Measurements from ENCODE around the gene GRSF1.

The GRSF1 gene

GRCh38 chr4:70868778-70869177 is 29.1 kb upstream of the GRSF1 start:
- Histone ChIP-seq H3K4me3 (ENCODE audit: low read length) (no peak overlapping the region), H3F3A (ENCODE audit: control insufficient read depth, insufficient read depth) (peaks cover 5% of the 10 kb centered on the region; the same call in 1 of the 2 replicates), H3K9me2 (replicated peaks; ENCODE audit: control insufficient read depth, low read length) (no peaks in the 10 kb centered on the region), H3K36me3 (ENCODE audit: control insufficient read depth, low read length) (no peaks in the 10 kb centered on the region), H3K79me2 (ENCODE audit: control insufficient read depth, low read length) (no peaks in the 10 kb centered on the region), H3K4me1 (ENCODE audit: control insufficient read depth, low read length) (peaks cover 27% of the 10 kb centered on the region), H3K9me3 (ENCODE audit: control insufficient read depth, insufficient read depth, low read length) (no peaks in the 10 kb centered on the region), H3K27me3 (ENCODE audit: control insufficient read depth, low read length) (no peaks in the 10 kb centered on the region), H4K20me1 (ENCODE audit: control insufficient read depth, insufficient read depth, low read depth, low read length) (no peaks in the 10 kb centered on the region), H3K27ac (ENCODE audit: low read depth, low read length) (no peak overlapping the region), H3K4me2 (ENCODE audit: low read length) (no peak overlapping the region)
- no peak for TF ChIP-seq CTCF (IDR thresholded peaks at IDR 0.05; ENCODE audit: low read depth, low read length, poor library complexity, severe bottlenecking)
- TF ChIP-seq EZH2phosphoT487 (IDR thresholded peaks at IDR 0.05; ENCODE audit: borderline replicate concordance, low read length): no peak

GRCh38 chr4:70863099-70863790 is 23.6 kb upstream of the GRSF1 start:
- Histone ChIP-seq H3K79me2 (ENCODE audit: control insufficient read depth, low read length) (no peaks in the 10 kb centered on the region), H3K9me3 (ENCODE audit: control insufficient read depth, insufficient read depth, low read length) (no peaks in the 10 kb centered on the region), H3K9me2 (replicated peaks; ENCODE audit: control insufficient read depth, low read length) (no peaks in the 10 kb centered on the region), H4K20me1 (ENCODE audit: control insufficient read depth, insufficient read depth, low read depth, low read length) (no peaks in the 10 kb centered on the region), H3K4me1 (ENCODE audit: control insufficient read depth, low read length) (peaks cover 23% of the 10 kb centered on the region), H3K4me2 (ENCODE audit: low read length) (no peak overlapping the region), H3K36me3 (ENCODE audit: control insufficient read depth, low read length) (no peaks in the 10 kb centered on the region), H3K4me3 (ENCODE audit: low read length) (no peak overlapping the region), H3F3A (ENCODE audit: control insufficient read depth, insufficient read depth) (0 out of 2 replicates have a peak, but pooled peaks cover 3% of the 10 kb centered on the region), H3K27ac (ENCODE audit: low read depth, low read length) (no peak overlapping the region), H3K27me3 (ENCODE audit: control insufficient read depth, low read length) (no peaks in the 10 kb centered on the region)
- TF ChIP-seq EZH2phosphoT487 (IDR thresholded peaks at IDR 0.05; ENCODE audit: borderline replicate concordance, low read length): no peak
- no peak for TF ChIP-seq CTCF (IDR thresholded peaks at IDR 0.05; ENCODE audit: low read depth, low read length, poor library complexity, severe bottlenecking)

- Histone ChIP-seq H3K9me2 (replicated peaks; ENCODE audit: control insufficient read depth, low read length) (no peaks in the 10 kb centered on the region), H3K36me3 (ENCODE audit: control insufficient read depth, low read length) (no peaks in the 10 kb centered on the region), H3K4me2 (ENCODE audit: low read length) (no peak overlapping the region), H3K79me2 (ENCODE audit: control insufficient read depth, low read length) (no peaks in the 10 kb centered on the region), H3F3A (ENCODE audit: control insufficient read depth, insufficient read depth) (no peaks in the 10 kb centered on the region), H4K20me1 (ENCODE audit: control insufficient read depth, insufficient read depth, low read depth, low read length) (no peaks in the 10 kb centered on the region), H3K9me3 (ENCODE audit: control insufficient read depth, insufficient read depth, low read length) (no peaks in the 10 kb centered on the region), H3K27ac (ENCODE audit: low read depth, low read length) (no peak overlapping the region), H3K4me1 (ENCODE audit: control insufficient read depth, low read length) (peaks cover 20% of the 10 kb centered on the region), H3K4me3 (ENCODE audit: low read length) (no peak overlapping the region), H3K27me3 (ENCODE audit: control insufficient read depth, low read length) (no peaks in the 10 kb centered on the region)
- TF ChIP-seq EZH2phosphoT487 (IDR thresholded peaks at IDR 0.05; ENCODE audit: borderline replicate concordance, low read length) (no peak), CTCF (IDR thresholded peaks at IDR 0.05; ENCODE audit: low read depth, low read length, poor library complexity, severe bottlenecking) (no peak)
Observed at GRCh38 chr4:70859066-70859465, 19.4 kb upstream of the GRSF1 start.
